ENCODE measurements around the gene CXCR4. TPM values are rescaled to one million over a fixed set of nuclear protein-coding genes. Genes with fewer than 3 reads are reported as not detected.
"Not testable (repeated sequence)": the region's sequence is repeated elsewhere in the genome, so short reads cannot be mapped to it uniquely, and the experiment has no call there.

Gene CXCR4
- total RNA-seq, 2 experiments from 2014 or later = 133 to 160 TPM

DNA sequence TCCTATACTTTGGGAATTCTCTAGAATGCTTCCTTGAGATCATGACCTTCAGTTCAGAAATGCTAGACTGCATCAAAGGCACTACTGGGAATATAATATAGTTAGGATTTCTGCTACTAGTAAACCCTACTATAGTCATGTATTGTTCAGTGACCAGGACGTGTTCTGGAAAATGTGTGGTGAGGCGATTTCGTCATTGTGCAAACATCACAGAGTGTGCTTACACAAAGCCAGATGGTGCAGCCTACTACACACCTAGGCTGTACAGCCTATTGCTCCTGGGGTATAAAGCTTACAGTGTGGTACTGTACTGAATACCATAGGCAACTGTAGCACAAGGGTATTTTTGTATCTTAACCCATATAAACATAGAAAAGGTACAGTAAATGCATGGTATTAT, 13.0 kb downstream of the CXCR4 start:
- Mint-ChIP-seq H3K4me1 (peaks cover 19% of the 10 kb centered on the region), H3K27me3 (no peaks in the 10 kb centered on the region), H3K27ac (no peak overlapping the region), H3K36me3 (peaks cover 6% of the 10 kb centered on the region), H3K4me3 (no peak overlapping the region), H3K9me3 (ENCODE audit: low read depth) (peaks cover 4% of the 10 kb centered on the region)
- CTCF ChIA-PET = no interaction called here
- ATAC-seq (no peak), DNase-seq (no peak)

DNA sequence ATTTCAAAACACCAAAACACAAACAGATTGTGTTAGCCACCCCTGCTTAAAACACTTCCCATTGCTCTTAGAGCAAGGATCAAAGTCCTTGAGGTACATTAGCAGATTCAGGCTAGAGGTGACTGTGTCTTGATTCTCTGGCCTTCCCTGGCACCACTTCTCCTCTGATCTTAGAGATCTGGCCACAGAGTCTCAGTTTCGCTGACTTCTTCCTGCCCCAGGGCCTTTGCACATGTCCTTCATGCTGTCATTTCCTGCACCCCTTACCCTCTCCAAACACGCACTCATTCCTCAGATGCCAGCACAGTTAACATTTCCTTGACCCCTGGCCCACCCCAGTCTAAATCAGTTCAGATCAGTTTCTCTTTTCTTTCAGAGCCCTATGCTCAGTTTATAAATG, 16.9 kb downstream of the CXCR4 start:
- DNase-seq (peak; percentile 47), ATAC-seq (no peak)
- Mint-ChIP-seq H3K27me3 (no peaks in the 10 kb centered on the region), H3K4me1 (peaks cover 14% of the 10 kb centered on the region), H3K9me3 (ENCODE audit: low read depth) (peaks cover 5% of the 10 kb centered on the region), H3K36me3 (peaks cover 8% of the 10 kb centered on the region), H3K4me3 (no peak overlapping the region), H3K27ac (peak overlapping the region; percentile 56)
- CTCF ChIA-PET = no interaction called here

DNA sequence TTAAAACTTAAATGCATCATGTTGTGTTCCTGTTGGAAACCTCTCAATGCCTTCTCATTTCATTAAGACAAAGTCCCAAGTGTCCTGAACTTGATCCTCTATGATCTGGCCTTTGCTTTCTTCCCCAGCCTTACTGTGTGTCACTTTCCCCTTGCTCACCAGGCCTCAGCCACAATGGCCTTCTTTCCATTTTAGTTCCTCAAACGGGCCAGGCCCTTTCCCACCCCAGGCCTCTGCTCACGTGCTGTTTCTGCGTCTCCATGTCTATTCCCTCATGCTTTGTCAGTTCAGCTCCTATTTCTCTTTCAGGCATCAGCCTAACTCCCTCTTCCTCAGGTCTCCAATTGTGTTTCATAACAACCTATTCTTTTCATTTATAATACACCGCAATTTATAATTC, 19.5 kb downstream of the CXCR4 start:
- CTCF ChIA-PET = interaction anchor here (1.2 kb wide), 1 partner anchor 10 kb away, joined by 3 read pairs; no protein-coding TSS in a partner anchor
- peaks cover 8% of the 10 kb centered on the region for H3K36me3 Mint-ChIP-seq
- H3K27me3 Mint-ChIP-seq = no peaks in the 10 kb centered on the region
- H3K4me1 Mint-ChIP-seq = peaks cover 14% of the 10 kb centered on the region
- no peak overlapping the region for H3K27ac Mint-ChIP-seq
- ATAC-seq = no peak
- no peak for DNase-seq
- no peak overlapping the region for H3K4me3 Mint-ChIP-seq
- H3K9me3 Mint-ChIP-seq (ENCODE audit: low read depth) = peaks cover 5% of the 10 kb centered on the region

DNA sequence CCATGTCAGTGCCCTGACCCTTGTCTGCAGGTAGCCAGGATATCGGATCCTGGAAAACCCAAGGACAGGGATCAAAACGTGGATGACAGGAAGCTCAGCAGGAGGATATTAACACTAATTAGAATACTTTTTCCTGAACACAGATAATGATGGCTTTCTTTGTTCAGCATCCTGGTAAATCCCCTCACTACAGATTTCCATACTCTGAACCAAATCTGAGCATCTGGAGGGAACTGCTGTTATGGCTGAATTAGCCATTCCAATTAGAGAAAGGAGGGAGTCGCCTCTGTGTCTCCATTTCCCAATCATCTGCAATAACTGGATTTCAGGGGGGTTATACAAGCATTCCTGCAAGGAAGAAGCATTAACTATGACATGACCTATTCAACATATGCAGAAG, 24.4 kb downstream of the CXCR4 start:
- Mint-ChIP-seq H3K36me3 (peaks cover 3% of the 10 kb centered on the region), H3K27ac (no peak overlapping the region), H3K4me3 (no peak overlapping the region), H3K4me1 (peaks cover 10% of the 10 kb centered on the region), H3K9me3 (ENCODE audit: low read depth) (peaks cover 2% of the 10 kb centered on the region), H3K27me3 (no peaks in the 10 kb centered on the region)
- no peak for DNase-seq
- CTCF ChIA-PET = no interaction called here
- ATAC-seq = no peak

DNA sequence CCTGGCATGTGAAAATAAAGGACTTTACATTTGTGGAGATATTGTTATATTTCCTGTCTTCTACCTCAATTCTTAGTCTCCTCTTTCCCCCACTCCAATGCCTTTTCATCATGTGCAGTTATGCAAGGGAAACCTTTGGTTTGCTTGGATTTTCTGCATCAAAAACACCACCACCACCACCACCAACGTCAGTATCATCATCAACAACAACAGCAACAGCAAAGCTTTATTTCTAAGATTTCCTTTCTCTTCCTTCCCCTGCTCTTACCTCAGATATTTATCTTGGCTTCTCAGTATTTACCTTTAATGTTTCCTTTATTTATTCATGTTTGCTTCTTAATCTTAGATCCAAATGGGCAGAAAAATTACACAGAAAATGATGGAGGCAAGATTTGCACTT, 26.1 kb downstream of the CXCR4 start:
- CTCF ChIA-PET = interaction anchor here (1.5 kb wide), 2 partner anchors 17 to 69 kb away, joined by 3 read pairs; no protein-coding TSS in a partner anchor
- no peaks in the 10 kb centered on the region for H3K27me3 Mint-ChIP-seq
- H3K36me3 Mint-ChIP-seq = peaks cover 1% of the 10 kb centered on the region
- ATAC-seq = no peak
- peaks cover 2% of the 10 kb centered on the region for H3K9me3 Mint-ChIP-seq (ENCODE audit: low read depth)
- peaks cover 13% of the 10 kb centered on the region for H3K4me1 Mint-ChIP-seq
- H3K4me3 Mint-ChIP-seq = no peak overlapping the region
- H3K27ac Mint-ChIP-seq = no peak overlapping the region
- no peak for DNase-seq

DNA sequence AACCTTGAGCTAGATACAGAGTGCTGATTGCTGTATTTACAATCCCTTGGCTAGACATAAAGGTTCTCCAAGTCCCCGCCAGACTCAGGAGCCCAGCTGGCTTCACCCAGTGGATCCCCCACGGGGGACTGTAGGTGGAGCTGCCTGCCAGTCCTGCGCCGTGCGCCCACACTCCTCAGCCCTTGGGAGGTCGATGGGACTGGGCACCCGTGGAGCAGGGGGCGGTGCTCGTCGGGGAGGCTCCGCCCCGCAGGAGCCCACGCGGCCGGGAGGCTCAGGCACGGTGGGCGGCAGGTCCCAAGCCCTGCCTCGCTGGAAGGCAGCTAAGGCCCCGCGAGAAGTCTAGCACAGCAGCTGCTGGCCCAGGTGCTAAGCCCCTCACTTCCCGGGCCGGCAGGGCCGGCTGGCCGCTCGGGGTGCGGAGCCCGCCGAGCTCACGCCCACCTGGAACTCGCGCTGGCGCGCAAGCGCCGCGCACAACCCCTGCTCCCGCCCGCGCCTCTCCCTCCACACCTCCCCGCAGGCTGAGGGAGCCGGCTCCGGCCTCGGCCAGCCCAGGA, 30.0 kb downstream of the CXCR4 start:
- peaks cover 18% of the 10 kb centered on the region for H3K4me1 Mint-ChIP-seq
- not testable (repeated sequence) for DNase-seq; H3K4me3 Mint-ChIP-seq; H3K9me3 Mint-ChIP-seq (ENCODE audit: low read depth); H3K36me3 Mint-ChIP-seq; ATAC-seq; H3K27ac Mint-ChIP-seq; H3K27me3 Mint-ChIP-seq
- CTCF ChIA-PET = interaction anchor here (1.0 to 1.5 kb wide), 3 partner anchors 10 to 28 kb away, joined by 3 to 4 read pairs (median 4); no protein-coding TSS in a partner anchor

DNA sequence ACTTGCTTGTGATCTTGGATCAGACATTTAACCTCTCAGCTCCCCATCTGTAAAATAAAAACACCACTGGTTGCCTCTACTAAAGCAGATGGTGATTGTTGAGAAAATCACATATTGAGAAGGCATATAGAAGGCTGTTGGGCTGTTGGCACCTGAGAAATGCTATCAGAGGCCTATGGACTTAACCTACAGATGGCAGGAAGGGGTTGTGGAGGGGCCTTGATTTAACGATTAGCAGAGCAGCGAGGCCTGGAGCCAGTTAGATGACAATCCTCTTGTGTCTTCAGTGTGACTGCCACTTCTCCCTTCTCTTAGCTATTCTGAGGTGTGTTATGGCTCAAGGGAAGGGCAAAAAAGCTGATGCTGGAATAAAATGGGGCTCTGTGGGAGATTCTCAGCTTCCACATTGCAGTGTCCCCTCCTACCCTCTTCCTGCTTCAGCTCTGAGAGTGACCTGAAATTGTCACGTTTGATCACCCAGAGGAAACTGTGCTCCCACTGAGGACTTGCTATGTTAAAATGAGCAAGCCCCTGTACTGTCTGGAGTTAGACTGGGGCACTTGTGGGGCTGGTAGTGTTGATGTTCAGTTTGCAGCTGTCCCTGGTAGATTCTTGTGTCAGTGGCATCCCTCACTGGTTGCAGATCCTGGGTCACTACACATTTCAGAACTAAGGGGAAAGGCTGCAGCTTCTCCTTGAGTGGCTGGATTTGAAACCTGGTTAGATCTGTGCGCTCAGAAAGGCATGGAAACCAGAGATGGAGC, 31.5 kb downstream of the CXCR4 start:
- Mint-ChIP-seq H3K27me3 (no peaks in the 10 kb centered on the region), H3K9me3 (ENCODE audit: low read depth) (peaks cover 2% of the 10 kb centered on the region), H3K4me3 (no peak overlapping the region), H3K36me3 (no peaks in the 10 kb centered on the region), H3K4me1 (peaks cover 12% of the 10 kb centered on the region), H3K27ac (no peak overlapping the region)
- DNase-seq (no peak), ATAC-seq (no peak)
- CTCF ChIA-PET = interaction anchor here (0.6 kb wide), 1 partner anchor 233 kb away, joined by 3 read pairs; no protein-coding TSS in a partner anchor

DNA sequence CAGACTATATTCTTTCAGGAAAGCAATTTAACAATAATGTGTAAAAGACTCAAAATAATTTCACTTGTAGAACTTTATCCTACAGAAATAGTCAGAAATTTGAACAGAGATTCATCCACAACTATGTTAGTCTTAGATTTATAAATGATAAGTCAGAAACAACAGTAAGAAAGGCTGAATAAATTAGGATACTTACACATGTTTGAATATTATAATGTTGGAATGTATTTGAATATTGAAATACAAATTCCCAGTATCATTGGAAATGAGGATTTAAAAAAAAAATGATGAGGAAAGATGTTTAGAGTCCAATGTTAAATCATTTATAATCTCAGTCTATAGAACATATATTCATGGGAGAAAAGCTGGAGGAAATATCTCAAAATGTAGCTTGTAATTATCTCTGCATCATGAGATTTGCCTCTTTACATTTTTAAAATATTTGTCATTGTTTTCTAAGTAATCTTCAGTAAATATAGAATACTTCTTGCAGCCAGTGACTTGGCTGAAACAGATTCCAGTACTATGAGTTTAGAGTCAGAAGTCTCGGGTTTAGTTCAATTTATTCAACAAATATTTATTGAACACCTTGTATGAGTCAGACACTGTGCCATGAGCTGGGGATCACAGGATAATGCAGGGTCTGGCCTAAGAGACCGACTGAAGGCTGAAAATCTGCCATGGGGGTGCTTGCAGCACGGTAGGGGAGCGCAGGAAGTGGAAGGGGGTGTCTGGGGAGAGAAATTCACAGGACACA, 32.3 kb downstream of the CXCR4 start:
- H3K27ac Mint-ChIP-seq = no peak overlapping the region
- CTCF ChIA-PET = no interaction called here
- H3K4me3 Mint-ChIP-seq = no peak overlapping the region
- no peak for DNase-seq
- no peak for ATAC-seq
- H3K36me3 Mint-ChIP-seq = no peaks in the 10 kb centered on the region
- H3K9me3 Mint-ChIP-seq (ENCODE audit: low read depth) = peaks cover 2% of the 10 kb centered on the region
- H3K4me1 Mint-ChIP-seq = peaks cover 9% of the 10 kb centered on the region
- H3K27me3 Mint-ChIP-seq = no peaks in the 10 kb centered on the region

DNA sequence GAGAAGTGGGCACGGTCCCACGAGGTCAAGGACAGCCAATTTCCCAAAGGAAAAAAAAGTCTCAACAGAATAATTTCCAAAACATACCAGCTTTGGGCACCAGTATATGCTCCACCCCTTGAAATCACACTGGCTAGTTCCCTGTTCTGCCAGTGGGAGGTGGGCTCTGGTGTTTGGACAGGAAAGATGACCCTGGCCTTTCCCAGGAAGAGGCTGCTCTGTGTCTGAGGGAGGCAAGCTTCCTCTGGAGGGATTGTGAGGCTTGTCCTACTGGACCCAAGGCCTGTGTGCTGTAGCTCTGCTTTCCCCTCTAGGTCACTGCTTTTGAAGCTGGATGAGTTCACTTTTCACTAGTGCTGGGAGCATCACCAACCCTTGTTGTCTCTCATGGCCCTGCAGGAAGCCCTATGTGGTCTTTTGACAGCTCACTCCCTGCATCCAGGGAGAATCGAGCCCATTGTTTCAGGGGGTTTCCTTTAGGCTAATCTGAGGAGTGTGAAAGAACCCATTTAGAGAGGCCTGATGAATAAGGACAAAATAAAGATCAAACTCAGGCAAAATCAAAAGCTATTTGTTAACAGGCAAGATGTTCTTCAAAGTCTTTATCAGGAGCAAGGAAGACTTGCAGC, 36.3 kb downstream of the CXCR4 start:
- CTCF ChIA-PET = no interaction called here
- Mint-ChIP-seq H3K27ac (no peak overlapping the region), H3K9me3 (ENCODE audit: low read depth) (peaks cover 11% of the 10 kb centered on the region), H3K27me3 (no peaks in the 10 kb centered on the region), H3K36me3 (peaks cover 9% of the 10 kb centered on the region), H3K4me1 (peaks cover 18% of the 10 kb centered on the region), H3K4me3 (no peak overlapping the region)
- ATAC-seq (no peak), DNase-seq (no peak)

DNA sequence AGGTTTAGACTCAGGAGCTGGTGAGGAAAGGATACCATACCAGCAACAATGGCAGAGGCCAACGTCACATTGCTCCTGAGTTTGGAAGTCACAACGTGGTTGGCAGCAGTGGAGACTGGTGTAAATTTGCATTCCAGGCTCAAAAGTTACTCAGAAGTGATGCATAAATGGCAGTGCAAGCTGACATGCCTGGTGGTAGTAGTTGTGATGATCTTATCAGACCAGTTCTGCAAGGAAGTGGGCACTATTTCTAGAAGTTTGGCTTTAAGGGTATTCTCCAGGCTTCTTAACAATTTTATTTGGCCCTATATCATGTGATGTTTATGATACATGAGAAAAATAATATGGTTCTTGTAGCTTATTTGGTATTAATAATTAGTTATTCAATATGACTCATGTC, 37.8 kb downstream of the CXCR4 start:
- H3K9me3 Mint-ChIP-seq (ENCODE audit: low read depth) = peaks cover 11% of the 10 kb centered on the region
- H3K27me3 Mint-ChIP-seq = no peaks in the 10 kb centered on the region
- no peak for ATAC-seq
- H3K4me3 Mint-ChIP-seq = no peak overlapping the region
- no peak overlapping the region for H3K27ac Mint-ChIP-seq
- DNase-seq = no peak
- H3K4me1 Mint-ChIP-seq = peaks cover 15% of the 10 kb centered on the region
- CTCF ChIA-PET = no interaction called here
- H3K36me3 Mint-ChIP-seq = peaks cover 9% of the 10 kb centered on the region

DNA sequence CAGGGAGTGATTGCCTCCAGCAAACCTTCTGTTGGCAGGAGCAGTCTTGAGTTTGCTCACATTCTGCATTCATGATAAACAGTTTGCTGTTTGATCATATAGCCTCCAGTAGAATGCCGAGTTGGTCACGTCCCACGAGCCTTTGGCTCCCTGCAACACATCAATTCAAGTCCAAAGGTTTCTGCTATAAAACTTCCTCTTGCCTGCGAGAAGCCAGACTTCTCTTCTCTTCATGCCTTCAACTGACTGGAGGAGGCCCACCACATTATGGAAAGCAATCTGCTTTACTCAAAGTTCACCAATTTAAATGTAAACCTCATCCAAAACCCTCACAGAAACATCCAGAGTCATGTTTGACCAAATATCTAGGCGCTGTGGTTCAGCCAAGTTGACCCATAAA, 40.8 kb downstream of the CXCR4 start:
- CTCF ChIA-PET = no interaction called here
- Mint-ChIP-seq H3K4me3 (no peak overlapping the region), H3K27me3 (no peaks in the 10 kb centered on the region), H3K36me3 (peaks cover 17% of the 10 kb centered on the region), H3K9me3 (ENCODE audit: low read depth) (peaks cover 19% of the 10 kb centered on the region), H3K27ac (no peak overlapping the region), H3K4me1 (peaks cover 15% of the 10 kb centered on the region)
- ATAC-seq = no peak
- DNase-seq = no peak

DNA sequence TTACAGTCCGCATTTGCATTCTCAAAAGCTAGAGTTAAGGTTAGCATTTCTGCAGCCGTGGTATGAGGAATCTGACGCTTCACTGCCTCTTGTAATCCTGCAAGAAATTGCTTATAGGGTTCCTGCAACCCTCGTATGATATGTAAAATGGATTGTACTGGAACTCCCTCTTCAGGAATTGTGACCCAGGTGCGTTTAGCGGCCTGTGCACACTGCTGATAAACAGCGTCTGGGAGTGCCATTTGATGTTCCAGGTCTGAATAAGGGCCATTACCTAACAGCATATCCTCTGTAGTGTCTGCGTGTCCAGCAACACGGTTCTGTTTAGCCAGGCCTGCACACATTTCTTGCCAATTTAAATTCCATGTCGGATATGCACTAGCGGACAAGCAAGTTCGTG, 42.5 kb downstream of the CXCR4 start:
- peaks cover 26% of the 10 kb centered on the region for H3K36me3 Mint-ChIP-seq
- CTCF ChIA-PET = no interaction called here
- no peak overlapping the region for H3K27ac Mint-ChIP-seq
- H3K9me3 Mint-ChIP-seq (ENCODE audit: low read depth) = peaks cover 25% of the 10 kb centered on the region
- no peak overlapping the region for H3K4me3 Mint-ChIP-seq
- DNase-seq (no peak), ATAC-seq (no peak)
- H3K27me3 Mint-ChIP-seq = no peaks in the 10 kb centered on the region
- H3K4me1 Mint-ChIP-seq = peaks cover 19% of the 10 kb centered on the region

DNA sequence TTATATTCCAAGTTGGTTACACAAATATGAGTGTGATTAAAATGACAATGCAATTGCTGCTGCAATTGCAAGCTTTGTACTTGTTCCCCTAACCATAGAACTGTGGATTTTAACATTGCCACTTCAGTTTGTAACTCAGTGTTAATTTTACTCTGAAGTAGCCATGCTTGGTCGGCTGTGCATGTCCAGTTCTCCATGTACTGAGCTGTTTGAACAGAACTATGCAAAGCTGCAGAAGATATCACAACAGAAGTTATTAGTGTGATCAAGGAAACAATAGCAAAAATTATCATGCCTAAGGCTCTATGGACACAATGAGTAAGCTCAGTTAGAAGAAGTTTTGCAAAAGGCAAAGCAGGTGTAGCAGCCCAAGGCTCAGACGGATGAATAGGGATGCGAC, 45.3 kb downstream of the CXCR4 start:
- ATAC-seq (no peak), DNase-seq (no peak)
- H3K4me1 Mint-ChIP-seq = peaks cover 24% of the 10 kb centered on the region
- H3K9me3 Mint-ChIP-seq (ENCODE audit: low read depth) = peaks cover 14% of the 10 kb centered on the region
- H3K4me3 Mint-ChIP-seq = no peak overlapping the region
- H3K27me3 Mint-ChIP-seq = no peaks in the 10 kb centered on the region
- no peak overlapping the region for H3K27ac Mint-ChIP-seq
- CTCF ChIA-PET = interaction anchor here (1.0 to 1.4 kb wide), 2 partner anchors 13 to 16 kb away, joined by 3 read pairs; no protein-coding TSS in a partner anchor
- peaks cover 17% of the 10 kb centered on the region for H3K36me3 Mint-ChIP-seq
